Activated T-cell treated with anti-CD3 and anti-CD28 coated beads for 1 hour (primary cell): ENCODE data around the gene GLUL.
A peak's percentile ranks its signal among the peaks of the same experiment; 100 is the strongest.
"Not testable (repeated sequence)": the region's sequence is repeated elsewhere in the genome, so short reads cannot be mapped to it uniquely, and the experiment has no call there.

Source experiments
- DNase-seq: peaks from one replicate; pipeline ENCODE4 v3.0.0-alpha.2; 2020; ENCODE audit warnings: low read depth

GLUL gene

DNA sequence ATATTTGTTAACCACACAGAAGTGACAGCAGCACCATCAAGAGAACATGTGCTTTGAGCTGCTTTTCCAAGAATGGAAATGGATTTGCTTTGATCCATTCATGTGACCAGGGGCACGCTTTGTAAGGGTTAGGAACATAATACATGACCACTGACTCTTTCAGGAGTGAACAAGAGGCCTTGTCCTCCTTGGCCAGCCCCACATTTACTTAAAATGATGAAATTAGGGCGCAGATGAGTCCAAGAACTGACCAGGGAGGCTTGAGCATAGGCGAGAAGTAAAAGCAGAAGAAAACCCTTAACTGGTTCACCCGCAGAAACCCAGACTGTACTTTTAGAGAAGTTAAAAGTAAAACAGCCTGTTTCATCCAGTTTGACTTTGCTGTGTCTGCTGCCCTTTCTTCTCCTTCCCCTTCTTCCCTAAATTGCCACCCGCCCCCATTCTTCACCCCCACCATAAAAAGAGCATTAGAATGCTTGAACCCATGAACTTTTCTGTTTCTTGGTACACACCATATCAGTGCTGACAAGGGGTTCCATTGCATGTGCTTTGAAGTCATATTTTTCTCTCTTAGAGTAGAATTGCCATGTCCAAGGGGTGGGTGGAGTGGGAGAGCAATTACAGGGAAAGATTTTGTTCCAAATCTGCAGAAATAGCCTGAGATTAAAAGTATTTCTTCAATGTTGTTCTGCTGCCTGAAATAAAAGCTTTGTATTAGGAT, 2.6 kb upstream of the GLUL start:
- no peak for DNase-seq

DNA sequence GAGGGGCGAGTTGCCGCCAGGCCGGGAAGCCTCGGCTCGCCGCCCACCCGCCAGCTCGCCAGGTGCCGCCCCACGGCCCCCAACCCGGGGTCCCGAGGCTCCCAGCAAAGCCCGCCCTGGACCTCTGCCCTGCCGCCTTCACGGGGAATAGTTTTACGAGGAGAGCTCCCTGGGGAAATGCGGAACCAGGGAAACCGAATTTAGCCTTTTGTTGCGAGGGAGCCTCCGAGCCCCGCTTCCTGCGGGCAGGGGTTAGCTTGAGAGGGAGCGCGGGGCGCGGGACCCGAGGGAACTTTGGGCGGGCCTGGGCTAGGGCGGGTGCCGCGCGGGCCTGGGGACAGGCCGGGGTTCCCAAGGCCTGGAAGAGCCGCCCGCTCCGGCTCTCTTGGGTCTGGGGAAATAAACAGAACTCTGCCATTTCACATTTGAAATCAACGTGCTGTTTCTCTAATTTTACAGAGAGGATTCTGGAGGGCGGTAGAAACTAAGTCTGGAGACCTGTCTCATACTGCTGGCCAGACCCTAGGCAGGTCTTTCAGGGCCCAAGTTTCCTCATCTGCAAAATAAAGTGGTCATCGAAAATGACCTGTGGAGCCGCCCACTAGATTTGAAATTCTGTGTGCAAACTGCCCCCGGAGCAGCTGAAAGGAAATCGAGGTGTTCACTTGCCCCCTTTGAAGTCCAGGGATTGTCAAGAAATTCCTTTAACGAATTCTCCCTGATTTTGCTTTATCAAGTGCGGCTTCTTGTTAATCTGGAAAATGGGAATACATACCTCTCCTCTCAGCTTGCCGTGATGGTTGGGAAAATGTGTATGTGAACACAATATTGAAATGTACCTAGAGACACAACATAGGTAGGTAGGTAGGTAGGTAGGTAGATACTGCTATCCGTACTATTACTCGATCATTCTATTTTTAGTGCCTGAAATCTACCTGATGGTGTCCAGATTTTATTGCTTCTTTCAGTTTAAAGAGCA, 749 bp upstream of the GLUL start:
- DNase-seq: peak; percentile 4

DNA sequence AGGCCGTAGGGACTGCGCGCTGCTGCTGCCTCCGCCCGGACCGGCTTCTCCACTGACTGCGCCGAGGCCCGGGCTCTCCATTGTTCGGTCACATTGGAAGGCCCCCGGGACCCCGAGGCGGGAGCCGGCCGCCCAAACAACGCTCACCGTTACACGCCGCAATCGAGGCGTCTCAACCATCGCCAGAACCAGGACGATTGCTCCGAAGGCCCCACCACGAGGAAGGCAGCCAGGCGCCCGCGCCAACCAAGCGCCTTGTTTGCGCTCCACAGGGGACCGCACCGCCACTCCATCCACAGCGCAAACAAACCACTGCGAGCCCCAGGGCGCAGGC, 595 bp downstream of the GLUL start:
- no peak for DNase-seq

DNA sequence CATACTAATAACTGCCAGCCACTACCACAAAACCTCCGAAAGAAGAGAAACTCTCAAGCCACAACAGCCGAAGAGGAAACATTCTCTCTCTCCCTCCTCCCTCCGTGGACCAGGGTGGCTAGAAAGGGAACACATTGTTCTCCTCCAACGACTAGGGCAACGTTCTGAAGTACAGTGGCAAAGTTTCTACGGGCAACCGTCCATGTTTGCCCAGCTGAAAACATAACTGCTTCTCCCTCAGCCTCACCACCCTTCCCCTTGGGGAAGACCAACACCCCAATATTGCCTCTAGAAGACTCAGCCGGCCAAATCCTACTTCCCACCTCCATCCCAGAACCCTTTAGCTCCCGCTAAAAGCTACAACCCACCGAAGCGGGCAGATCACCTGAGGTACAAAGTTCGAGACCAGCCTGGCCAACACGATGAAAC, 2.0 kb downstream of the GLUL start:
- no peak for DNase-seq

DNA sequence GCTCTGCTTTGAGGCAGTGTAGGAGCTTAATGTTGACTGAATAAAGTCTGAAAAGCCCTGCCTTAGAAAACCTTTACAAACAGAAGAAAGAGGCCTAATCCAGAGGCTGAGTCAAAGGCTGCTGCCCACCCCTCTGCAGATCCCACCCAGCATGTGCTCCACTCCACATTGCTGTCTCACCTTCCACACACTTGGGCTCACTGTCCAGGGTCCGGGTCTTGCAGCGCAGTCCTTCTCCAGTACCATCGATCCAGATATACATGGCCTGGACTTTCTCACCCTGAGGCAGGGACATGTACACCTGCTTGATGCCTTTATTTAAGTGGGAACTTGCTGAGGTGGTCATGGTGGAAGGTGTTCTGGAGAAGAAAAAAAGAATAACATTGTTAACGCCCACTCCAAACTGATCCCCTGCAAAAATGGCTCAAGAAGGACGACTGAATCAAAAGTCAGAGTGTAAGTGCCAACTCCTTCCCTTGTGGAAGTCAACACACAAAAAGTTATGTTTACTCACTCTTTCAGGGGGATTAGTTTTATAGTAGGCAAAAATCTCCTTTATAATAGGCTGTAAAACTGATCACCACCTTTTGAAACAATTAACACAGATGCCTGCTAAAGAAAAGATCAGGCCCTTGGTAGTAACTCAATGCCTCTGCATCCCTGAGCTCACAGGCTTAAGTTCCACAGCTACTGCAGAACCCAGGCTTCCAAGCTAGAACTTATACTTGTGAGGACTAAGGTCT, 3.0 kb downstream of the GLUL start:
- DNase-seq: no peak

DNA sequence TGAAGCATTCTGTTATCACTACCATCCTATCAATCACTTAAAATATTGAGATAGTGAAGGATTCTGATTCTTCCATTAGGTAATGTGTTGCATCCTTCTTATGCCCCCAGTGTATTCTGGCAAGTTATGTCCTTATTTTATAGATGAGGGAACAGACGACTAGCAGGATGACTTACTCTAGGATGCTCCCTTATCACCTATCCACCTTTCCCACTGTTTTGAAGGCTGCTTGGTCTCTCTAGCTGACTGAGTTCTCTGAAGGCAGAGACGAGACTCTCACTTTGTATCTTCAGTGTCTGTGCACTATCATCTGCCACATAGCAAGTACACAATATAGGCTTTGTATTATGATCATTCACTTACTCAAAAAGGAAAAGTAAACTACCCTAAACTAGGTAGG, 4.0 kb downstream of the GLUL start:
- DNase-seq: no peak

DNA sequence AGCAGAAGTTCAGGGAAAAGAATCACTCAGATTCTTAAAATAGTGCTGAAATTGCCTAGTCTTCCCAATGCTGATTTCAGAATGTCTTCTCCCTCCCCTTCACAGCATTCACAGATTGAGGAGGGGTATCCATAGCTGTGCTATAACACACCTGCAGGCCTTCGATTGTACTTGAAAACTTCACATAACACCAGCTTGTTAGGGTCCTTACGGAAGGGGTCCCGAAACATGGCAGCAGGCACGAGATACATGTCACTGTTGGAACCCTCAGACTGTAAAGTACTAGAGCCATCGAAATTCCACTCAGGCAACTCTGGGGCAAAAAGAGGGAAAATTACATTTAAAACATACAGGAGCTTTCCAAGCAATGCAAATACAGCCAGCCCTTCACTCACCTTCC, 4.6 kb downstream of the GLUL start:
- DNase-seq: no peak

DNA sequence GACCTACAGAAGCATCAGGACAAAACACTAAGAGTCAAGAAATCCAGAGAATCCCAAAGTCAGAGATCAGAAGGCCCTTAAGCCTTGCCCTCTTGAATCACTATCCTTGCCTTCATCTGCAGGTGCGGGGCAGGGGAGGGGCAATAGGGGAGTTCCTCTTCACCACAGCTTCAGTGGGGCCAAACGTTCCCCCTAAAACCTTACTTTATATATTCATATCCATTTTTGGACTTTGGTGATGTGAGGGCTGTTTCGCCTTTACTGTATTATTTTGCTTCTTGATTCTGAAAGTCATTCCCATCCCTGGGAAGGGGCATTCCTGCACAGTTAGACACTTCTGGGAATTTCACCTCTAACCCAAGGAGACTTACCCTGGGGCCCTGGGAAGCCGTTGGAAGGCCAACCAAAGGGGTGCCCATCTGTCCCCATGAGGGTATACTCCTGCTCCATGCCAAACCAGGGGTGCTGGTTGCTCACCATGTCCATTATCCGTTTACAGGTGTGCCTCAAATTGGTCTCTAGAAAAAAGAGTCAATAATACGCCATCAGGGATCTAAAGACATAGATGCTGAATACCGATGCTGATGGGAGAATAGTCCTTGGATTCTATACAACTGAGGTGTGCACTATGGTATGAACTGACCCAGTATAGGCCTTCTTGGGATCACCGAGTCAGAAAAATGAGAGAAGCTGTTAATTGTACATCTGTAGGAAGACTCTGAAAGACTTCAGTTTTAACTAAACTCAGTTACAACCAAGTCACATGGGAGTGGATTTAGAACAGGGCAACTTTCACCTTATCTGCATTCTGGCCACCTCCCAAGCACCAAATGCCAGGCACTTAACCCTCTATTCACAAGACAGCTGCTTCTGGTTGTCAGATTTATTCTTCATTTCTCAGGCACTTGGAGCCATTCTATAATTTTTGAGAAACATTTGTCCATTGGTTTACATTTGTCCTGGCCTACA, 5.4 kb downstream of the GLUL start:
- no peak for DNase-seq

DNA sequence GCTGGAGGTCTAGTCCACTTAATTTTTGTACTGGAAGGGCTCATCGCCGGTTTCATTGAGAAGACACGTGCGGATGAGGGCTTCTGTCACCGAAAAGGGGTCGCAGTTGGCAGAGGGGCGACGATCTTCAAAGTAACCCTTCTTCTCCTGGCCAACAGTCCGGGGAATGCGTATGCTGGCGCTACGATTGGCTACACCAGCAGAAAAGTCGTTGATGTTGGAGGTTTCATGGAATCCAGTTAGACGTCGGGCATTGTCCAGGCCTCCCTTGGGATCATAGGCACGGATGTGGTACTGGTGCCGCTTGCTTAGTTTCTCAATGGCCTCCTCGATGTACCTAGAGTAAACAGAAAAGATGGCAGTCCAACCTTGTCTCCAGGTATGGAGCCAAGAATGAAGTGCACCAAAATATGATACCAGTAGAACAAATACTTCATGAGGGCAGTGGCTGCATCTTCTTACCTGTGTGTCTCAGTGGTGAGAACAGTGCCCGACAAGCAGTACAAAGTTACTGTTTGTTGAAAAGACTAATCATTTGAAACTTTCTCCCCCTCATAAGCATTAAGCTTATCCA, 7.1 kb downstream of the GLUL start:
- DNase-seq: no peak

DNA sequence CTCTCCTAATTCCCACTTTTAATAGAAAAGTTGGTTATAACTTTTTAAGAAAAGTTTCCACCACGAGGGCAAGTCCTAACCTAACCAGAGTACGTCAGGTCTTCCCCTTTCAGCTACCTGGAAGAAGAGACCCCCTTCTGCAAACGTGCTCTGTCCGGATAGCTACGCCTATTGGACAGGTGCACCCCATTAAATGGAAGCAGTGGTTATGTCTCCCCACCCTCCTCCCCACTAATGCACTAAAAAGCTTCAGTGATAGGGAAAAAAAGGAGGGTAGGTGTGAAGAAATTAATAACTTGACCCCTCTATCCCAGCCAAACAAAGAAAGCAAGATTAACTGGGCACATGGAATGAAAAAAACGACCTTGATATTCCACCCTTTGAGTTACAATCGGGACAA, 7.7 kb downstream of the GLUL start:
- DNase-seq: no peak

DNA sequence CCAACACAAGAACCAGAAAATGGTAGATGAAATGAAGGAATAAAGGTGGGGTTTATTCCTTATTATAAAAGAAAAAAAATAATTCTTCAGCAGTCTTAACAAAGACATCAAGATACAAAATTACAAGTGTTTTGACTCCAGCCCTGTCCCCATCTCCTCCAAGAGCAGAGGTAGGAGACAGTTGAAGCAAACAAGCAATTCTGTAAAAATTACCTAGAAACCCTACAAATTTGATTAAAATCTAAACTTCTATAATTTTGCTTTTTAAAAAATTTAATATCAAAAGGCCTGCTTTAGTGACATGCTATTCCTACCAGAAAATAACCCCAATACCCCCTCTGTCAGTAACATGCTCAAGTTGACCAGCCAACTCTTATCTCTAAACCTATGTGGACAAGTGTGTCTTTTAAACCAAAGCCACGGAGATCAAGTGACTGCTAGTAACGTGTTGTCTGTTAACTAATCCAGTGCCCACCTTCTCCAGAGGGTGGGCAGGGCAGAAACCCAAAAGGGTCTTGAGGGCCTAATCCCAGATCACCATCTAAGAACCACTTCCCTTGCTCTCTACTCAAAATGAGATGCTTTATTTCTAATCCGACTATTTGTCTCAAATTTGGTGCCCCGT, 8.4 kb downstream of the GLUL start:
- no peak for DNase-seq

DNA sequence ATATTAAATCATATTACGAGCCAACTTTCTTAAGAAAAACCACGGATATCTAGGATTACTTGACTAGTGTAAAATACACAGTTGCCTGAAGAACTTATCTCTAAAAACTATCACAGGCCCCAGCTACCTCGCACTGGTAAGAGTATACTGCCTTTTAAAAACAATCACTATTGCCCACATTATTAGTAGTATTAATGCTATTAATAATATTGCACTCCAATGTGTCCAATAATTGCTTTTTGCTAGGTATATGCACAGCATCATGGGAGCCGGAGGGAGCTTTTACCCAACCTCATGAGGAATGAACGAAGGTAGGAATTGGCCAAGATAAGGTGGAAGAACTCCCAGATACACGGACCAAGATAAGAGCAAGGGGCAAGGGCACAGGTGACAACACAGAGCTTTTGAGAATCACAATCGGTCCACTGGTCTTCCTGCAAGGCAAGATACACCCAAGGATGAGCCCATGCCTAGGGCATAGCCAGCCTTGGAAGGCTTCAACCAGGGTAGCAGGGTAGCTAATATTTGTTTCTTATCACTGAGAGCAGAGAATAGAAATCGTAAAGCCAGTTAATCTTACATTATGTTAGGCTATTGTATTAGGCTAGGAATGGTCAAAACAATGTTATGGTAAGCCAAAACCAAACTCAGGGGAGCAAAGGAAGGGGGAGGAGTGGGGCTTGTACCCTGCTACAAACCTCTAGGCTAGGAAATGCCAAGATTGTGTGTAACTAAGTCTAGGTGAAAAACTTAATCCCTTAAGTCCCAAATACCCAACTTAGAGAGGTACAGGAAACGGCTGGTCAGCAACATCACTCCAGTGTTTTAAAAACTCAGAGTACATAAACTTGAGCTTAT, 9.4 kb downstream of the GLUL start:
- DNase-seq: no peak

DNA sequence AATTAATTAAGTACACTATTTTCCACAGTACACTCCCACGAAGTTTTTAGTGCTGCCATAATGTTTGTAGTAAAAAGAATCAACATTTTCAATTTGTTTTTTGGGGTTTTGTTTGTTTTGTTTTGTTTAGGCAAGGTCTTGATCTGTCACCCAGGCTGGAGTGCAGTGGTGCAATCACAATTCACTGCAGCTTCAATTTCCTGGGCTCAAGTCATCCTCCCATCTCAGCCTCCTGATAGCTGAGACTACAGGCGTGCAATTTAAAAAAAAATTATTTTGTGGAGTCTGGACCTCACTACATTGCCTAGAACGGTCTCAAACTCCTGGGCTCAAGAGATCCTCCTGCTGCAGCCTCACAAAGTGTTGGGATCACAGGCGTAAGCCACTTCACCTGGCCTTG, 11.4 kb downstream of the GLUL start:
- no peak for DNase-seq

DNA sequence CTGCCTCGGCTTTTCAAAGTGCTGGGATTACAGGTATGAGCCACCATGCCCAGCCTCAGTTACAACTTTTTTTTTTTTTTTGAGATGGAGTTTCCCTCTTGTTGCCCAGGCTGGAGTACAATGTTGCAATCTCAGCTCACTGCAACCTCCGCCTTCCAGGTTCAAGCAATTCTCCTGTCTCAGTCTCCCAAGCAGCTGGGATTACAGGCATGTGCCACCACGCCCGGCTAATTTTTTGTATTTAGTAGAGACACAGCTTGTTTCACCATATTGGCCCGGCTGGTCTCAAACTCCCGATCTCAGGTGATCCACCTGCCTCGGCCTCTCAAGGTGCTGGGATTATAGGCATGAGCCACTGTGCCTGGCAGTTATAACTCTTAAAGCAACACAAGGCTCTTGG, 11.8 kb downstream of the GLUL start:
- not testable (repeated sequence) for DNase-seq

DNA sequence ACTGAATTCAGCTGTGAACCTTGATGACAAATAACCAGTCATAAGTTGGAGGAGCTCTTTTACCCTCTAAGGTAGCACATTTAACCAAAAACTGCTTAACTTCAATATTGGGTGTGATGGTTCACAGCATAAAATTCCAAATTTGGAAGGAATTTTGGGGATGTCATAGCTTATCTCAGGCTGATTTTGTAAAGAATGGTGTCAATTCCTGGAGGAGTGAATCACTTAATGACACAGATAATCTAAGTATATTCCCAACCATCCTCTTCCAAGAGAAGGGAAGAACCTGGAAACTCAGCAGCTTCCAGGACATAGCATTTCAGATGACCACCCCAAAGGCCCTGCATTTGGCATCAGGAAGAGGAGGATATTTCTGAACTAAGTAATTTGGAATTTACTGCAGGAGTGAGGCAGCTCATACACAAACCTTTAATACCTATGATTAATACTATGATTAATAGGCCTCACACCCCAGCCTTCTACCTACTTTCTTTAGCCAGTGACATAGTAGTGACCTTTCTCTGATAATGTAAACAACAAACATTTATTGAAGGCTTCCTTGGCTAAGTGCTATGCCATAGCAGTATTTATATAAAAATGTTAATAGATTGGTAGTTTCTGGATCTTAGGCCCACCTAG, 14.5 kb downstream of the GLUL start:
- DNase-seq: no peak

DNA sequence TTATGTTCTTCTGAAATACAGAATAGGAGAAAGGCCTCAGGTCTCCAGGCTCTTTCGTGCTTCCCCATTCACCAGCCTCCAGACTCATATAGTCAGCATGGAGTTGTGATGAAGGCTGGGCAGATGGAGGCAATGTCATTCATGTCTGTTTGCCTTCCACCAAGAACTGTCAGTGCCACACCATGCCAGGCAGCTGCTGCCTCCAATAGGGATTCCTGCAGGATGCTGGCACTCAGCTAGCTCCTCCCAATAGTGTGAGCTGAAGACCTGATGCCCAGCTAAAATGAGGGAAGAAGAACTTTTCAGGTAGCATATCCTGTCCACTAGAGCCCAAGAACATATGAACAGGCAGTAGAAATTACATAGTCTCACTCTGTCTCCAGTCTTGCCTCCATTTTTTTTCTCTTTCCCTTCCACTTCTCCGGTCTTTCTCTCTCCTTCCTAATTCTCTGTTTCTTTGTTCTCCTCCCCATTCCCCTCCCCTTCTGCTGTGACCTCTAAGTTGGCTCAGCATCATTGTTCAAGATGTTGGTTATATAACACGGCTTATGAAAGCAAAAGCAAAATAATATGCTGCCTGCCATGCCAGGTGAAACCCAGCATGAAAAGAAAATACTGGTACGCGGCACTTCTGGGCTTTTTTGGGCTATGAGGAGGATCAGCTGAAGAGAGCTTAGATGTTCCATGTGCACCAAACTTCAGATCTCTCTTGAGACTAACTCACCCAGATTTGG, 17.3 kb downstream of the GLUL start:
- no peak for DNase-seq

DNA sequence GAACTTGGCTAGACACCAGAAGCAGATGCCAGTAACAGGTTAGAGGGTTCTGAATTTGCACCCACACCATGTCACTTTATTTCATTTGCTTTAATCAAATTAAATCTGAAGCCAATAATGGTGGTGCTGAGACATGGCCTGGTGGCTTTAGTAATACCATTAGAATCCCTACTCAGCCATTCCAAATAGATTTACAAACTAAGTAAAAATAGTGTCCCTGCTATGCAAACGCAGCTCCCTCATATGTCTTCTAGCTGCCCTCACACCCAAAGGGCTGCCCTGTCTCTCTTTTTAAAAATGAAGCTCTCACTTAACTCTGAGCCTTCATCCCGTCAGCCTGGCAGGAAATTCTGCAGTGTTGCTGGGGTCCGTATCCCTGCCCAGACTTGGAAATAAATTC, 21.1 kb downstream of the GLUL start:
- no peak for DNase-seq

DNA sequence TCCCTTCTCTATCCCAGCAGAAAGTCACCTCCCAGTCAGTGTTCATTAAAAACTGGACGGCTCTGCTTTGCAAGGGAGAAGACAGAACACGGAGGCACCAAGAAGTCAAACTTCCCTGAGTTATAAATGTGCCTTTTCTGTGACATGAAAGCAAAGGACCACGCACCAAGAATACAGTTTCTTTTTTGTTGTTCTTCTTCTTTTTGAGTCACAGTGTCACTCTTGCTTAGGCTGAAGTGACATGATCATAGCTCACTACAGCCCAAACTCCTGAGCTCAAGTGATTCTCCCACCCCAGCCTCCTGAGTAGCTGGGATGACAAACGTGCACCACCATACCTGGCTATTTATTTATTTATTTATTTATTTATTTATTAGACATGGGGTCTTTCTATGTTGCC, 22.7 kb downstream of the GLUL start:
- no peak for DNase-seq

DNA sequence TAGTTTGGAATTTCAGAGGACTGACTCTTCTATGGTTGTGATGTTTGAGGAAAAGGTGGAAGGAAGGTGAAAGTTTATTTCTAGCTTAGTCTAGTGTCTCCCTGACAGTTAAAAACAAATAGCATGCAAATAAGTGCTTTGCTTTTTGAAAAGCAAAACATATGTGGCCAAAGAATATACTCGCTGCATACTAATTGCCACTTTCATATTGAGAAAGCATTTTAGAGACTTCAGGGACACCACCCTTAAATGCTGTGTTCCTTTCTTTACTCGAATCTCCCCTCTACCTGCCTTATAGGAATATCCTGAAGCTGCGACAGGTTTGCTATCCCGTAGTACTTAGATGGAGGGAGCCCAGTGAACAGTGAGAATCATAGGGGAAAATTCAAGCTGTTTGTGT, 23.2 kb downstream of the GLUL start:
- no peak for DNase-seq
